Astrocyte of the spinal cord (primary cell): ENCODE results near the gene NRXN3.

Experiments used
- DNase-seq: peaks from one replicate; pipeline ENCODE4 v3.0.0; 2011; ENCODE audit warnings: low read depth, low spot score
- H3K4me3 ChIP-seq: 2 replicates; pipeline ENCODE4 v1.5.1; 2011; ENCODE audit warnings: low read depth, mild to moderate bottlenecking, low read length, moderate library complexity
- in situ Hi-C: cut with HindIII; loops from 2 replicates; pipeline ENCODE4 v1.10.0; 2017; ENCODE audit warnings: low sequenced_read_pairs
- TF ChIP-seq, protein P1 (sequence below): IDR thresholded peaks from 2 replicates; pipeline ENCODE4 v1.5.1; 2012; ENCODE audit warnings: low read depth, mild to moderate bottlenecking, low read length, inconsistent platforms

NRXN3 gene

DNA sequence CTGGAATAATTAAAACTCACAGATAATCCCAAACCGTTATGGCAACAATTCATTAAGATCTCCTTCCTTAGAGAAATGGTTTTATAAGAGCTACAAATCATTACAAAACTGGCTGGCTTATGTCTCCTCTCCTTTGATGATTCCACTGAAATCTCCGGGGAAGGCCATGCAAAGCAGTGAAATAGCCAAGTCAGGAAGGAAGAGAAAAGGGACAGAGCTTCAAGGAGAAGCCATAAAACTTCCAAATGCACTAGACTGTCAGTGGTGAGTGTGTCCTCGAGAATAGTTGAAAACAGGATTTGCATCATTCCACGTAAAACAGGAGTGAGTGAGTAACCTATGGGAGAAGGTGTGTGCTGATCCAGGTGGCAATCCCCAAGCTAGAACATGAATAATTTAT, 1711.1 kb downstream of the NRXN3 start:
- no peak for DNase-seq
- no peak overlapping the region for H3K4me3 ChIP-seq
- in situ Hi-C loops = no loop called here
- TF ChIP-seq, protein P1, sequence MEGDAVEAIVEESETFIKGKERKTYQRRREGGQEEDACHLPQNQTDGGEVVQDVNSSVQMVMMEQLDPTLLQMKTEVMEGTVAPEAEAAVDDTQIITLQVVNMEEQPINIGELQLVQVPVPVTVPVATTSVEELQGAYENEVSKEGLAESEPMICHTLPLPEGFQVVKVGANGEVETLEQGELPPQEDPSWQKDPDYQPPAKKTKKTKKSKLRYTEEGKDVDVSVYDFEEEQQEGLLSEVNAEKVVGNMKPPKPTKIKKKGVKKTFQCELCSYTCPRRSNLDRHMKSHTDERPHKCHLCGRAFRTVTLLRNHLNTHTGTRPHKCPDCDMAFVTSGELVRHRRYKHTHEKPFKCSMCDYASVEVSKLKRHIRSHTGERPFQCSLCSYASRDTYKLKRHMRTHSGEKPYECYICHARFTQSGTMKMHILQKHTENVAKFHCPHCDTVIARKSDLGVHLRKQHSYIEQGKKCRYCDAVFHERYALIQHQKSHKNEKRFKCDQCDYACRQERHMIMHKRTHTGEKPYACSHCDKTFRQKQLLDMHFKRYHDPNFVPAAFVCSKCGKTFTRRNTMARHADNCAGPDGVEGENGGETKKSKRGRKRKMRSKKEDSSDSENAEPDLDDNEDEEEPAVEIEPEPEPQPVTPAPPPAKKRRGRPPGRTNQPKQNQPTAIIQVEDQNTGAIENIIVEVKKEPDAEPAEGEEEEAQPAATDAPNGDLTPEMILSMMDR = no peak

DNA sequence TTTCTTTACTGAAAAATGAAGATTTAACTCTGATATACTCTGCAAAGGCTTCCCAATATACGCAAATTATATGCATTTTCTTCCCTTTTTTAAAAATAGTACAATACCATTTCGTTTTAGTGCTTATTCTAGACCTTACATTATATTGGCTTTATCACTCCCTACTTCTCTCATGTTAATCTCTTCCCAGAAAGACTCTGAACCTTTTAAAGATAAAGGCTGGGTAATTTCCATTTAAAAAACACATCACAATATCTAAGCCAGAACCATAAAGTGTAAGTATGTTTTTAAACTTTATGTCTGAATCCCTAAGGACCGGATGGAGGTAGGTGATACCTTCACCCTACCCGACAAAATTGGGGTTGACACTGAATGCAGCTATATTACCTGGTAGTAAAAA, 1720.4 kb downstream of the NRXN3 start:
- TF ChIP-seq, protein P1 = no peak
- H3K4me3 ChIP-seq = no peak overlapping the region
- in situ Hi-C loops = no loop called here
- DNase-seq = no peak

DNA sequence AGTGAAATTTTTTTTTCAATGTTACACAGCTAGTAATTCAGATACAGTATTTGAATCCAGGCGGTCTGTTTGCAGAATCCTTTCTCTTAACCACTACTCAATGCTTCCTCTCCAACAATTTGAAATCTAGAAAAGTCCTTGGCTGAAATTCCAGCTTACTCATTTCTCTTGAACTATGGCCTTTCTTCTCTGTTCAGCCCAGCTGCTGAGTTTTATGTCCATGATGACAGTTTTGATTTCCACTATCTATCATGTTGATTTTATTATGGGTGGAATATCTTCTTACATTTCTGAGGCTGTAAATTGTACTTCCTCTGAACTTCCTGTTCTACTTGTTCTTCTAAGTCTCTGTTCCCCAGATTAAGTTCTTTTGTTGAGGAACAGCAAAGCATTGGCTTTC, 1725.8 kb downstream of the NRXN3 start:
- in situ Hi-C loops = no loop called here
- TF ChIP-seq, protein P1 = no peak
- no peak overlapping the region for H3K4me3 ChIP-seq
- peak; percentile 8 for DNase-seq

DNA sequence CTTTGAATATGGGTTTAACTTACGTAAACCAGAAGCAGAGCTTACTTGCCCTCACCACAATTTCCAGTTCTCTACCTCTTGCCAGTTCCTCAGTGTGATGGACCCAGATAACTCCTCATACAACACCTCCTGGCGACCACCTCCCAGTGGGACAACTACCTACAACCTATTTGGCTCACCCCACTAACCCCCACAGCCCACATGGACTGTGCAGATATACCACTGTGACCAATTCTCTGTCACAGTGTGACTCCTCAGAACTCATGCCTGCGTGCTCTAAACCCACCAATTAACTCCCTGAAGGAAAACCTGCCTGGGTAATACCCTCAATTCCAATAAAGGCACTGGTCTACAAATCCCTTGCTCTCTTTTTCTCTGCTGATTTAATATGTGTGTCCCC, 1729.4 kb downstream of the NRXN3 start:
- H3K4me3 ChIP-seq = no peak overlapping the region
- DNase-seq = no peak
- in situ Hi-C loops = no loop called here
- TF ChIP-seq, protein P1 = no peak

DNA sequence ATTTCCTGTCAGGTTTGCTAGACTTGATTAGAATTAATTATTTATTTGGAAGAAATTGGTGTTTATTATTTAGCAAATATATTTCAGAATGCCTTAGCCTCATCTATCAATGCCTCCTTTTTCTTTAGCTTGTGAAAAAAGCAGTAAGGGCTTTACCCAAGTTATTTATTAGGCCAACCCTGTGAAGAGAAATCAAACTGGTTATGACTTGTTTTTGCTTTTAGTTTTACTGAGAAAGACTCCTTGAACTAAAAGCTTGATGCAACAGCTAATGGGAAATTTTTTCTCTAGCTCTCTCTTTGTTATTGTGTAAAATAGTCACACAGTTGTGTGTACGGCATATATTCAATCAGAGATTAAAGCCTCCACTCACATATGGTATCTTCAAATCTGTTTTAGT, 1734.3 kb downstream of the NRXN3 start:
- DNase-seq = no peak
- TF ChIP-seq, protein P1 = no peak
- in situ Hi-C loops = no loop called here
- H3K4me3 ChIP-seq = no peak overlapping the region

DNA sequence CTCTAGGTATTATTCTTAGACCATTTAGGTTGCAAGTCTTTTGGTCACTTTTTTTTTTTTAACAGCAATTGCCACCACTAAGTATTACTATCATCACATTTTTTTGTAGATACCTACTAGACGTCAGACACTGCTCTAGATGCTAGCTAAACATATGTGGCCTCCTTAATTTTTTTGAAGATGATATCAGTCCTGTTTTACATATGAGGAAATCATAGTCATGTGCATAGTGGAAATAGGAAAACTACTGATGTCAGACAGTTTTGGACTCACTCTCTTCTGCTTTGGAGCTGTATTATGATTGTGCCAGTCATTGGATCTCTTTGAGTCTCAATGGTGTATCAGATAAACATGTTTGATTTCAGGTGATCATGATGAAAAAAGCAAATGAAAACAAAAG, 1736.8 kb downstream of the NRXN3 start:
- no peak overlapping the region for H3K4me3 ChIP-seq
- TF ChIP-seq, protein P1 = no peak
- DNase-seq = no peak
- in situ Hi-C loops = no loop called here

DNA sequence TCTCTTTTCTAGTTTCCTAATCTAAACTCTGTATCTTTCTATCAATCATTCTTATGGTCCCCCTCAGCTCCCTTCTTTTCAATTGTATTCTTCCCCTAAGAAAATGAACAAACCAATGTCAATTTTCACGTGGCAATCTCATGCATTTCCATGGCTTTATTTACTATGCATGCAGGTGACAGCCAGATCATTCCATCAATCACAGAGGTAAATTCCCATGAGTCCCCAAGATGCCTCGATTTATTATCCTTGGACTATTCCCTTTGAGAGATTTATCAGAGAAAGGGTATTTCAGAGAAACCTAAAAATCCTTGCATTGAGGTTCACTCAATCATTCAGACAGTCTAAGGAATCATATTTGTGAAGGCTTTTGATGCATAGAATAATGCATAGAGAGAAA, 1739.9 kb downstream of the NRXN3 start:
- in situ Hi-C loops = no loop called here
- no peak overlapping the region for H3K4me3 ChIP-seq
- TF ChIP-seq, protein P1 = no peak
- DNase-seq = no peak
